Activated naive CD8-positive, alpha-beta T cell treated with anti-CD3 and anti-CD28 coated beads, Interleukin-2, amount 10 ng/mL, durations not matched to agents 7 days and 5 days (primary cell): Measurements from ENCODE around the gene EVI2A. TPM values are rescaled to one million over a fixed set of nuclear protein-coding genes. Genes with fewer than 3 reads are reported as not detected.
A peak's percentile ranks its signal among the peaks of the same experiment; 100 is the strongest.
"Not testable (repeated sequence)": the region's sequence is repeated elsewhere in the genome, so short reads cannot be mapped to it uniquely, and the experiment has no call there.

Experiments used
- ATAC-seq: fragments of 150-1000 bp; cut with Tn5 transposase; one replicate; pipeline ENCODE4 v1.10.0; 2021; ENCODE audit warnings: low read depth, moderate library complexity
- POLR2A ChIA-PET: fragments of 350-600 bp; sonication (Branson Sonifier 250); formaldehyde crosslinking; loops from one replicate; lab custom pipeline; 2021; ENCODE audit warnings: antibody characterized with exemption; lab: Charles Lee
- DNase-seq: peaks from one replicate; pipeline ENCODE4 v3.0.0; 2021
- H3K27ac Mint-ChIP-seq: one replicate; pipeline ENCODE4 v1.8.0; 2022; ENCODE audit warnings: mild to moderate bottlenecking, mixed read lengths
- H3K27me3 Mint-ChIP-seq: one replicate; pipeline ENCODE4 v1.8.0; 2022; ENCODE audit warnings: mild to moderate bottlenecking, moderate library complexity, mixed read lengths
- H3K36me3 Mint-ChIP-seq: one replicate; pipeline ENCODE4 v1.8.0; 2021; ENCODE audit warnings: mild to moderate bottlenecking, mixed read lengths
- H3K4me1 Mint-ChIP-seq: one replicate; pipeline ENCODE4 v1.8.0; 2021; ENCODE audit warnings: mixed read lengths
- H3K4me3 Mint-ChIP-seq: one replicate; pipeline ENCODE4 v1.8.0; 2022; ENCODE audit warnings: mild to moderate bottlenecking, moderate library complexity, mixed read lengths
- H3K9me3 Mint-ChIP-seq: one replicate; pipeline ENCODE4 v1.8.0; 2021; ENCODE audit warnings: mixed read lengths
- total RNA-seq, 2 experiments: library from RNA; stranded (reverse); gene quantifications; one replicate each; pipeline ENCODE4 v1.2.3, GENCODE V29; 2021

EVI2A gene, protein sequence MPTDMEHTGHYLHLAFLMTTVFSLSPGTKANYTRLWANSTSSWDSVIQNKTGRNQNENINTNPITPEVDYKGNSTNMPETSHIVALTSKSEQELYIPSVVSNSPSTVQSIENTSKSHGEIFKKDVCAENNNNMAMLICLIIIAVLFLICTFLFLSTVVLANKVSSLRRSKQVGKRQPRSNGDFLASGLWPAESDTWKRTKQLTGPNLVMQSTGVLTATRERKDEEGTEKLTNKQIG
- total RNA-seq: 10 to 100 TPM; 74.9 to 78.3 TPM

DNA sequence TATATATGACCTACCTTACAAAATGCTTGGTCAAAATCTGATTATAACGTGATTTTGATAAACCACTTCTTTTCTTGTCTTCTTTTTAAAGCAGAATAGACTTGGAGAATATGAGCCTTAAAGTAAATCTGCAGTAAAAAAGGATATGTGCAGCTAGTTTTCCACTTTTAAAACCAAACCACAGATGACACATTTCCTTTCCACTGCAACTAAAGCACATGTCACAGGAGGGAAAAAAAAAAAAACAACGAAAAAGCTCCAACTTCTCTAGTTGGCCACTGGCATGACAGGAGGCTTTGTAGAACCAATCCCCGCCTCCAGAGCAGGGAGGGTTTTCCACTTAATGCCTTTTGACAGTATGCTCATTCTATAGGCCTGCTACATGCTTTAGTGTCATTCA, at the start of gene EVI2A:
Gene EVI2A, minus strand, starts transcription at position 142 of the 400 bp plus-strand sequence. CDS start 2,609 bp downstream, outside the sequence.
- H3K27me3 Mint-ChIP-seq: no peaks in the 10 kb centered on the region
- H3K27ac Mint-ChIP-seq: peak within 1 kb of the TSS; percentile 97
- H3K9me3 Mint-ChIP-seq: no peaks in the 10 kb centered on the region
- DNase-seq (peak; percentile 50), ATAC-seq (peak; percentile 94)
- H3K4me1 Mint-ChIP-seq: peaks cover 22% of the 10 kb centered on the region
- H3K4me3 Mint-ChIP-seq: peak within 1 kb of the TSS; percentile 89
- H3K36me3 Mint-ChIP-seq: peaks cover 22% of the 10 kb centered on the region
- POLR2A ChIA-PET: interaction anchor here (0.6 to 2.1 kb wide), 6 partner anchors 10 to 187 kb away, joined by 3 to 54 read pairs (median 7); partner anchors contain the start of gene EVI2B

DNA sequence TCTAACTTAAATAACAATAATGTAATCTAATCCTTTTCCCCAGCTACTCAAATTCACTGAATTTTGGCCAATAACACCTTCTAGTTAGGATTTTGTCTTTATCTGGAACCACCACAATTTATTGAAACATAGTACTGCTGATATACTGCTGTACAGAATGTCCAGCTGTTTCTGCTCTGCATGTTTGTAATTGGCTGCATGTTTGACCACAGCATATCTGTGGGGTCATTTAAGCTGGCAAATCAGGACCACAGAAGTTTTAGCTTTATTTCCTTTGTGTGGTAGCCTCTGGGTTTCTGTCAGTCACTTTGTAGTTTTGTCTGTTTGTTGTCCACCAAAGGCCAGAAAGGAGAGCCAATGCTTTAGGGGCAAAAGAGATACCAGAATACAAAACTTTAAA, 47.8 kb upstream of the EVI2A start:
- Mint-ChIP-seq H3K36me3 (peaks cover 3% of the 10 kb centered on the region), H3K4me1 (peaks cover 7% of the 10 kb centered on the region), H3K4me3 (no peak overlapping the region), H3K27ac (no peak overlapping the region), H3K27me3 (no peaks in the 10 kb centered on the region), H3K9me3 (no peaks in the 10 kb centered on the region)
- ATAC-seq: no peak
- no peak for DNase-seq
- POLR2A ChIA-PET: interaction anchor here (1.3 kb wide), 1 partner anchor 48 kb away, joined by 3 read pairs; the partner anchor contains the start of gene EVI2A

DNA sequence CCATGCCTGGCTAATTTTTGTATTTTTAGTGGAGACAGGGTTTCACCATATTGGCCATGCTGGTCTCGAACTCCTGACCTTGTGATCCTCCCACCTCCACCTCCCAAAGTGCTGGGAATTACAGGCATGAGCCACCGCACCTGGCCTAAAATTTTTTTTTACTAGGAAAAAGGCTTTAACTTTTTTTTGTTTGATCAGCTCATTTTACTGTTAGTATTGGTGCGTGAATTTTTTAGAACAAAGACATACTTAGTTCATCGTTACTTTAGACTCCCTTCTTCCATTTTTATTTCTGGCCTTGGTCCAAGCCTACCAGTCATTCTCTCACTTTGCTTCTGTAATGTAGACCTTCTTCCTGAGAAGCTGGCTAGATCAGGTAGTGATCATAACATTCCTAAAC, 44.7 kb upstream of the EVI2A start:
- Mint-ChIP-seq H3K9me3 (no peaks in the 10 kb centered on the region), H3K4me1 (peaks cover 4% of the 10 kb centered on the region), H3K27ac (no peak overlapping the region), H3K4me3 (no peak overlapping the region), H3K36me3 (peaks cover 16% of the 10 kb centered on the region), H3K27me3 (no peaks in the 10 kb centered on the region)
- ATAC-seq (no peak), DNase-seq (no peak)
- POLR2A ChIA-PET: no interaction called here

DNA sequence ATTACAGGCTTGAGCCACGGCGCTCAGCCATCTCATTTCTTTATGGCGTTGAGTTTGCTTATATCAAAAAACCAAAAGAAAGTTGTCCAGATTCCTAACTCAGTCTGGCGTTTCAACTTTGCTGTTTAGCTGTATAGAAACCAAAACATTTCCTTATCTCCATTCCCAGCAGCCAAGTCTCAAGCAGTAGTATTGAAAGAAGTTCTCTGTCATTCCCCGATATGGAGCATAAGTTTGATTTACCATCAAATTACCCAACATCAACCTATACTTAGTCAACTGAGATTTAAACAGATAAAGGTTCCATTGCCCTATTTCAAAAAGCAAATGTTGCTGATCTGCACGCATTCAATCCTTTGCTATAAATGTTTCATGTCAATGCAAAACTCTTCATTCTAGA, 42.6 kb upstream of the EVI2A start:
- POLR2A ChIA-PET: interaction anchor here (0.6 kb wide), 1 partner anchor 987 kb away, joined by 3 read pairs; no protein-coding TSS in a partner anchor
- no peaks in the 10 kb centered on the region for H3K9me3 Mint-ChIP-seq
- H3K27ac Mint-ChIP-seq: no peak overlapping the region
- H3K27me3 Mint-ChIP-seq: no peaks in the 10 kb centered on the region
- ATAC-seq (no peak), DNase-seq (no peak)
- peaks cover 22% of the 10 kb centered on the region for H3K36me3 Mint-ChIP-seq
- H3K4me1 Mint-ChIP-seq: peaks cover 2% of the 10 kb centered on the region
- no peak overlapping the region for H3K4me3 Mint-ChIP-seq

DNA sequence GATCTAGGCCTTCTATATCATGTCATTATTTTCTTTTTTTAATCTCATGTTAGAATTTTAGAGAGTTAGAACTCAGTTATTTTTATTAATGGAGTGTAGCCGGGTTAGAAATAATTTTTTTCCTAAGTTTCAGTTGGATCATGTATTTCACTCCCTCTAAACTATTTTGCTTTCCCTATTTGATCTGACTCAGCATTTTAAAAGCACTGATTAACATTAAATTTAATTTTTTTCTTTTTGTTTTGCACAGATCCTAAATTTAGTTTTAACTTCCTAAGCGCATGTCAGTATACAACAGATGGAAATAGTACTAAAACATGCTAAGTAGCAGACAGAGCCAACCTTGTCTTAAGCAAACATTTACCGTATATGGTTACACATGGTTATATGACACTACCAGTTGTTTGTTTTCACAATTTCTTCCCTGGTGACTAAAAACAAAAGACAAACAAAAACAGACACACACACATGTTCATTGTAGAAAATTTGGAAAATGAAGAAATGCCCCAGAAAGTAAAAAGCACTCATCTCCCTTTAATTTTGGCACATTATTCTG, 36.5 kb upstream of the EVI2A start:
- no peak for DNase-seq
- H3K27ac Mint-ChIP-seq: no peak overlapping the region
- no peak for ATAC-seq
- POLR2A ChIA-PET: no interaction called here
- H3K4me1 Mint-ChIP-seq: no peaks in the 10 kb centered on the region
- no peaks in the 10 kb centered on the region for H3K9me3 Mint-ChIP-seq
- H3K36me3 Mint-ChIP-seq: peaks cover 21% of the 10 kb centered on the region
- H3K27me3 Mint-ChIP-seq: no peaks in the 10 kb centered on the region
- no peak overlapping the region for H3K4me3 Mint-ChIP-seq

DNA sequence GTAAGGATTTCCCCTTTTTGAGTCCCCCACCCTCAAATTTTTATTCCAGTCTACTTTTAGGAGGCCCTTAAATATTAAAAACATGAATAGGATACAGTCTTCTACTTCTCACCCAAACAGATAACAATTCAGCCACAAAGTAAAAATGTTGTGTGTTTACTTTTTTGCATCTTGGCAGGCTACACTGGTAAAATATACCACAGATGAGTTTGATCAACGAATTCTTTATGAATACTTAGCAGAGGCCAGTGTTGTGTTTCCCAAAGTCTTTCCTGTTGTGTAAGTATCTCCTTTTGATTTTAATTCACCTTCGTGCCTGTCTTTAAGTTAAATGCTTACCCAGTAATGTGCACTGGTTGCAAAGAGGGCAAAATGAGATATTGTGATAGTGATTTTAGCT, 35.7 kb upstream of the EVI2A start:
- Mint-ChIP-seq H3K9me3 (no peaks in the 10 kb centered on the region), H3K36me3 (peaks cover 21% of the 10 kb centered on the region), H3K27ac (no peak overlapping the region), H3K4me3 (no peak overlapping the region), H3K4me1 (no peaks in the 10 kb centered on the region), H3K27me3 (no peaks in the 10 kb centered on the region)
- DNase-seq (no peak), ATAC-seq (no peak)
- POLR2A ChIA-PET: no interaction called here

DNA sequence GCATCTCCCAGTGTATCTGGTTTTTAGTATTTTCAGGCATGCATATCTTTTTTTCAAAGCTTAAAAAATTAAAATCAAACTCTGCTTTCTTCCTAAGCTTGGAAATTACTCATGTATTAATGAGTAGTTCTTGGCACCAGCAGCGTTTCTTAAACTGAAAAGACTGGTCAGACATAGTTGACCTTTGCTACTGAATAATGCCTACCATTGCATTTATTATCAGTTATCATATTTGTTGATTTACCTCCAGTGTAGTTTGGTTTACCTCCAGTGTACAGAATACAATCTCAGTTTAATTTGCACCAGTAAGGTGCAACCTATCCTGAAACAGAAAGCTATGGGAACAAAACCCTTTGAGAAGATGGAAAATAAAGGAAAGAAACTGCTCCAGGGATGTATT, 34.5 kb upstream of the EVI2A start:
- H3K4me1 Mint-ChIP-seq: no peaks in the 10 kb centered on the region
- POLR2A ChIA-PET: interaction anchor here (1.0 kb wide), 1 partner anchor 138 kb away, joined by 3 read pairs; no protein-coding TSS in a partner anchor
- ATAC-seq (no peak), DNase-seq (no peak)
- no peak overlapping the region for H3K4me3 Mint-ChIP-seq
- peaks cover 15% of the 10 kb centered on the region for H3K36me3 Mint-ChIP-seq
- H3K27ac Mint-ChIP-seq: no peak overlapping the region
- no peaks in the 10 kb centered on the region for H3K27me3 Mint-ChIP-seq
- H3K9me3 Mint-ChIP-seq: no peaks in the 10 kb centered on the region

DNA sequence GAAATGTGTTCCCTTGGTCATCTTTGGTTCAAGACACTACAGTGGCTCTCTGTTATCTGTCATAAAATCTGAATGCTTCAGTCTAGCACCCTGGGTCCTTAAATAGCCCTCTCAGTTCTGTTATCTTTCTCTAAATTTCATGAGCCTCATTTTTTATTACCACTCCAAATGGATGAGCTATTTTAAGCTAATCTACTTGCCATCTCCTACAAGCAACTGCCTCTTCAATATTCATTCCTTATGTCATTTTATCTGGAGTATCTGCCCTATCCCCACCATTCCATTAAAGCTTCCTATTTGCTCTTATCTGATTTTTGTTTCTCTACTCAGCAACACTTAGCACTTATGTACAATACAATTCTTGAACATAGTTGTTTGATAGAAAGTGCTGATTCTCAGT, 28.0 kb upstream of the EVI2A start:
- H3K4me3 Mint-ChIP-seq: no peak overlapping the region
- DNase-seq (no peak), ATAC-seq (no peak)
- no peaks in the 10 kb centered on the region for H3K27me3 Mint-ChIP-seq
- H3K4me1 Mint-ChIP-seq: no peaks in the 10 kb centered on the region
- H3K36me3 Mint-ChIP-seq: peaks cover 13% of the 10 kb centered on the region
- no peak overlapping the region for H3K27ac Mint-ChIP-seq
- H3K9me3 Mint-ChIP-seq: no peaks in the 10 kb centered on the region
- POLR2A ChIA-PET: no interaction called here

DNA sequence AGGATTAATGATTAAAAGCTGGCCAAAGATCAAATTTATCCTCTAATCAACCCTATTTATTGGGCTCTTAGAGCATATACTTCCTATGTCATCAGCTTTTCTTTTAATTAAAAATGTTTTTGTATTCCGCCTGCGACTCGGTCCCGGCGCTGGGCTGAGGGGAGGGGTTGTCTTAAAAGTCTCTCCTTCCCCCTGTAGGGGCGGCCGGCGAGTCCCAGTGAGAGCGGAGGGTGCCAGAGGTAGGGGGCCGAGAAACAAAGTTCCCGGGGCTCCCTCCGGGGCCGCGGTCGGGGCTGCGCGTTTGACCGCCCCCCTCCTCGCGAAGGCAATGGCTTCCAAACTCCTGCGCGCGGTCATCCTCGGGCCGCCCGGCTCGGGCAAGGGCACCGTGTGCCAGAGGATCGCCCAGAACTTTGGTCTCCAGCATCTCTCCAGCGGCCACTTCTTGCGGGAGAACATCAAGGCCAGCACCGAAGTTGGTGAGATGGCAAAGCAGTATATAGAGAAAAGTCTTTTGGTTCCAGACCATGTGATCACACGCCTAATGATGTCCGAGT, 23.8 kb upstream of the EVI2A start:
- H3K9me3 Mint-ChIP-seq, H3K4me3 Mint-ChIP-seq, POLR2A ChIA-PET, DNase-seq, H3K27me3 Mint-ChIP-seq, H3K27ac Mint-ChIP-seq, H3K36me3 Mint-ChIP-seq, H3K4me1 Mint-ChIP-seq, ATAC-seq: not testable (repeated sequence)

DNA sequence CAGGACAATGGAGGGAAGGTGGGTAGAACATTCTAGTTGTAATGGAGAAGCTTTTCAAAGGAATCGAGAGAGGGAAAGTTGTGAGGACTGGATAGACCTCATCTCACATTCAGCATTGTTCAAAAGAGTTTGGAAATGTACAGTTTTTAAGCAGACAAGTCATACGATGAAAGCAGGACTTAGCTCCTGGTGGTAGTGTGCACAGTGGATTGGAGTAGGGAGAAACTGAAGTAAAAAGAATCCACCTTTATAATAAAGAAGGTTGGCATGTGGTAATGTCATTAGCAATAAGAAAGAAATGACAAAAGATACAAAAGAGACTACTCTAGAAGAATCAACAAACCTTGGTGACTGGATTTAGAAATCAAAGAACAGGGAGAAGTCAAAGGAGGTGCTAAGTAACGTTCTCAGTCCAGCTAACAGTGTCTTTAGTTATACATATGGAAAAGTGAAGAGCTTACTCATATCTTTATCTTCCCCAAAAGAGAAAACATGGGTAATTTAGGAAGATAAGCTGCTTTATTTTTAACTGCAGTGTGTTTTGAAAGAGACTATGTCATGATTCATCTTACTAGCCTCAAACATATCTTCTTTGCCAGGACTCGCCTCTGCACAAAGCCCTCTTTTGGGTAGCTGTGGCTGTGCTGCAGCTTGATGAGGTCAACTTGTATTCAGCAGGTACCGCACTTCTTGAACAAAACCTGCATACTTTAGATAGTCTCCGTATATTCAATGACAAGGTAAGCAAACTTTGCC, 18.7 kb upstream of the EVI2A start:
- H3K4me1 Mint-ChIP-seq: no peaks in the 10 kb centered on the region

DNA sequence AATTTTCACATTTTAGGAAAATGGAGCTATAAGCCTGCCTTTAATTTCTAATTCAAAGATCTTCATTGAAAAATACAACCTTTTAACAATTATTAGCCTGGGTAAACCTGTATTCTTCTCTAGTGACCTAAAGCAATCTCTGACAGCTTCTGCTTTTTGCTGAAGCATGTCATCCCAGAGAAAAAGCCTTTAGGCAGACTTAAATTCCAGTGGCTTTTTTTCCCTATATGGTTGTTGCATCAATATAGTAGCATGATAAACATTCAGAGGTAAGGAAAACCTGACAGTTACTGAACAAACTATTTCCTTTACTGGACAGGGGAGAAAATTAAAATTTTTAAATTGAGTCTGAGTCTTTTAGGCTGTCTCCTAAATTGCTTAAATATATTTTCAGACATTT, 7.8 kb upstream of the EVI2A start:
- peaks cover 13% of the 10 kb centered on the region for H3K36me3 Mint-ChIP-seq
- DNase-seq (no peak), ATAC-seq (no peak)
- POLR2A ChIA-PET: interaction anchor here (1.0 kb wide), 1 partner anchor 19 kb away, joined by 3 read pairs; no protein-coding TSS in a partner anchor
- no peak overlapping the region for H3K4me3 Mint-ChIP-seq
- H3K4me1 Mint-ChIP-seq: peaks cover 9% of the 10 kb centered on the region
- H3K27ac Mint-ChIP-seq: no peak overlapping the region
- no peaks in the 10 kb centered on the region for H3K9me3 Mint-ChIP-seq
- no peaks in the 10 kb centered on the region for H3K27me3 Mint-ChIP-seq

More for the DNA sequence above, 18.7 kb upstream of the EVI2A start:
- ATAC-seq (no peak), DNase-seq (no peak)
- no peaks in the 10 kb centered on the region for H3K9me3 Mint-ChIP-seq
- H3K27me3 Mint-ChIP-seq: no peaks in the 10 kb centered on the region
- POLR2A ChIA-PET: interaction anchor here (0.5 to 0.6 kb wide), 2 partner anchors 96 to 247 kb away, joined by 4 read pairs; no protein-coding TSS in a partner anchor
- no peak overlapping the region for H3K4me3 Mint-ChIP-seq
- peaks cover 8% of the 10 kb centered on the region for H3K36me3 Mint-ChIP-seq
- no peak overlapping the region for H3K27ac Mint-ChIP-seq

DNA sequence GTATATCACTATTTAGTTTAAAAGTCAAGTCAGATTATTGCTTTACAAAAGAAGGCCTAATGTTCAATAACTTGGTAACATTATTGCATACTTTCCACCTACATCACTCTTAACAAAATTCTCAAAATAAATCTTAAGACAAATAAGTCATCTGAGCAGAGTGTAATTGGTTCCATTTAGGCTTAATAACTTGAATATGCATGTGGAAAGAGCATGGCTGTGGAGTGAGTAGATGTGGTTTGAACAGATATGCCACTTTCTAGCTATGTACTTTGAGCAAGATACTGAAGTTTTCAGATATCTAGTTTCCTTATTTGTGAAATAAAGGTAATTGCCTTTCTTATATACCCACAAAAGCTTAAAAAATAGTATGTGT, 6.7 kb upstream of the EVI2A start:
- Mint-ChIP-seq H3K27ac (no peak overlapping the region), H3K9me3 (no peaks in the 10 kb centered on the region), H3K36me3 (peaks cover 16% of the 10 kb centered on the region), H3K4me1 (peaks cover 12% of the 10 kb centered on the region), H3K27me3 (no peaks in the 10 kb centered on the region), H3K4me3 (no peak overlapping the region)
- no peak for ATAC-seq
- POLR2A ChIA-PET: no interaction called here
- DNase-seq: no peak

DNA sequence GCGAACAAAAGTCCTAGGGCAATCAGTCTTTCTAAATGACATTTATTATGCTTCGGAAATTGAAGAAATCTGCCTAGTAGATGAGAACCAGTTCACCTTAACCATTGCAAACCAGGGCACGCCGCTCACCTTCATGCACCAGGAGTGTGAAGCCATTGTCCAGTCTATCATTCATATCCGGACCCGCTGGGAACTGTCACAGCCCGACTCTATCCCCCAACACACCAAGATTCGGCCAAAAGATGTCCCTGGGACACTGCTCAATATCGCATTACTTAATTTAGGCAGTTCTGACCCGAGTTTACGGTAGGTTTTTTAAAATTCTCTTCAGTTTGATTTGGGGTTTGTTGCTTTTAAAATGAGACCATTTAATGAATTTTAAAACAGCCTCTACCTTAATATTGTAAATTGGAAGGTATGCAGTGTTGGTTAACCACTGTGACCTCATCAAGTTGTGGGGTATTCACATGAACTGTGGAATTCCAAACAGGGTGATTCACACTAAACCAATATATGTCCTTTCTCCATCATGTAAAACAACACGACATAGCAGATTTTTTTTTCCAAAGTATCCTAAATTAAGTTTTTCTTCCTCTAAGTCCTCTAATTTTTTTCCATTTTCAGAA, 6.2 kb upstream of the EVI2A start:
- Mint-ChIP-seq H3K27ac (no peak overlapping the region), H3K36me3 (peaks cover 16% of the 10 kb centered on the region), H3K27me3 (no peaks in the 10 kb centered on the region), H3K4me3 (no peak overlapping the region), H3K9me3 (no peaks in the 10 kb centered on the region), H3K4me1 (peaks cover 14% of the 10 kb centered on the region)
- DNase-seq: no peak
- POLR2A ChIA-PET: no interaction called here
- no peak for ATAC-seq
